Daoy (cell line): ENCODE measurements around the gene ANKS1B. TPM values are rescaled to one million over a fixed set of nuclear protein-coding genes. Genes with fewer than 3 reads are reported as not detected.

Experiments used
- total RNA-seq: library from RNA; depleted of rRNA; stranded (reverse); fragments of >200 nt; shearing (Covaris generic); gene quantifications from 2 replicates; pipeline ENCODE4 v1.2.3, GENCODE V29; 2014; rRNA removed

ANKS1B gene
- total RNA-seq, 1 experiment from 2014 or later = 36.8 TPM

Other genes with a start within 250 kb of the ANKS1B start
- gene BLTP3B, start 157.9 kb upstream of the ANKS1B start, total RNA-seq = 25.8 and 26.3 TPM in 2 replicates
- gene ACTR6, start 215.9 kb upstream of the ANKS1B start, total RNA-seq = 57.4 and 57.7 TPM in 2 replicates